RWPE2 (cell line): ENCODE results near the gene RIOK2.
A peak's percentile ranks its signal among the peaks of the same experiment; 100 is the strongest.

Experiments used
- ATAC-seq: fragments of 200-7000 bp; cut with Tn5 transposase; 3 replicates; pipeline ENCODE4 v1.9.1; 2021; ENCODE audit warnings: low read depth
- DNase-seq: peaks from one replicate; pipeline ENCODE4 v3.0.0-alpha.2; 2020; ENCODE audit warnings: low spot score
- H3K27ac ChIP-seq: fragments of 450-650 bp; 2 replicates; pipeline ENCODE4 v1.5.1; 2017; ENCODE audit warnings: mild to moderate bottlenecking; ENCODE audit not compliant: poor library complexity, severe bottlenecking
- H3K27me3 ChIP-seq: fragments of 250-450 bp; sonication (Bioruptor Pico); 2 replicates; pipeline ENCODE4 v1.5.1; 2021; ENCODE audit warnings: mild to moderate bottlenecking, moderate library complexity; ENCODE audit not compliant: insufficient read depth, poor library complexity, severe bottlenecking
- H3K36me3 ChIP-seq: fragments of 250-450 bp; sonication (Bioruptor Pico); 2 replicates; pipeline ENCODE4 v1.5.1; 2020; ENCODE audit warnings: low read depth, mild to moderate bottlenecking, moderate library complexity
- H3K4me1 ChIP-seq: fragments of 250-450 bp; sonication (Bioruptor Pico); 2 replicates; pipeline ENCODE4 v1.5.1; 2021; ENCODE audit warnings: mild to moderate bottlenecking, moderate library complexity; ENCODE audit not compliant: insufficient read depth, poor library complexity, severe bottlenecking
- H3K4me3 ChIP-seq: fragments of 250-450 bp; sonication (Bioruptor Pico); 2 replicates; pipeline ENCODE4 v1.5.1; 2021; ENCODE audit warnings: mild to moderate bottlenecking, moderate library complexity; ENCODE audit not compliant: severe bottlenecking
- H3K9me3 ChIP-seq: fragments of 250-450 bp; sonication (Bioruptor Pico); 2 replicates; pipeline ENCODE4 v1.5.1; 2021; ENCODE audit warnings: mild to moderate bottlenecking, moderate library complexity; ENCODE audit not compliant: severe bottlenecking
- CTCF ChIP-seq: fragments of 450-650 bp; IDR thresholded peaks from one replicate; pipeline ENCODE4 v1.5.1; 2017; ENCODE audit warnings: mild to moderate bottlenecking, moderate library complexity; ENCODE audit not compliant: poor library complexity, severe bottlenecking

Gene RIOK2

GRCh38 chr5:97225222-97225621, 42.2 kb upstream of the RIOK2 start:
- ATAC-seq (no peak), DNase-seq (no peak)
- Histone ChIP-seq H3K9me3 (no peaks in the 10 kb centered on the region), H3K27me3 (no peaks in the 10 kb centered on the region), H3K4me3 (no peak overlapping the region), H3K36me3 (no peaks in the 10 kb centered on the region), H3K4me1 (peaks cover 11% of the 10 kb centered on the region), H3K27ac (no peak overlapping the region)
- TF ChIP-seq CTCF = no peak

GRCh38 chr5:97224112-97224750, 41.2 kb upstream of the RIOK2 start:
- no peak overlapping the region for H3K27ac ChIP-seq
- no peak overlapping the region for H3K4me3 ChIP-seq
- H3K27me3 ChIP-seq = no peaks in the 10 kb centered on the region
- ATAC-seq (peak; percentile 69), DNase-seq (no peak)
- H3K36me3 ChIP-seq = no peaks in the 10 kb centered on the region
- peaks cover 11% of the 10 kb centered on the region for H3K4me1 ChIP-seq
- H3K9me3 ChIP-seq = no peaks in the 10 kb centered on the region
- TF ChIP-seq CTCF = no peak

GRCh38 chr5:97223596-97223995, 40.5 kb upstream of the RIOK2 start:
- no peaks in the 10 kb centered on the region for H3K27me3 ChIP-seq
- DNase-seq (no peak), ATAC-seq (no peak)
- H3K27ac ChIP-seq = no peak overlapping the region
- H3K9me3 ChIP-seq = no peaks in the 10 kb centered on the region
- H3K4me1 ChIP-seq = peaks cover 11% of the 10 kb centered on the region
- no peak for TF ChIP-seq CTCF
- H3K36me3 ChIP-seq = no peaks in the 10 kb centered on the region
- no peak overlapping the region for H3K4me3 ChIP-seq

- no peak for TF ChIP-seq CTCF
- no peaks in the 10 kb centered on the region for H3K27me3 ChIP-seq
- H3K27ac ChIP-seq = no peak overlapping the region
- no peaks in the 10 kb centered on the region for H3K4me1 ChIP-seq
- H3K4me3 ChIP-seq = no peak overlapping the region
- H3K36me3 ChIP-seq = no peaks in the 10 kb centered on the region
- DNase-seq (no peak), ATAC-seq (no peak)
- peaks cover under 1% of the 10 kb centered on the region for H3K9me3 ChIP-seq
These were observed 26.3 kb upstream of the RIOK2 start for GRCh38 chr5:97209343-97209742.

GRCh38 chr5:97208714-97209113, 25.7 kb upstream of the RIOK2 start:
- H3K27ac ChIP-seq = no peak overlapping the region
- no peak for DNase-seq
- no peaks in the 10 kb centered on the region for H3K27me3 ChIP-seq
- no peak for TF ChIP-seq CTCF
- H3K4me3 ChIP-seq = no peak overlapping the region
- no peak for ATAC-seq
- H3K4me1 ChIP-seq = no peaks in the 10 kb centered on the region
- H3K36me3 ChIP-seq = no peaks in the 10 kb centered on the region
- H3K9me3 ChIP-seq = no peaks in the 10 kb centered on the region
